ENCODE results near the gene PAX8.

PAX8 gene

DNA sequence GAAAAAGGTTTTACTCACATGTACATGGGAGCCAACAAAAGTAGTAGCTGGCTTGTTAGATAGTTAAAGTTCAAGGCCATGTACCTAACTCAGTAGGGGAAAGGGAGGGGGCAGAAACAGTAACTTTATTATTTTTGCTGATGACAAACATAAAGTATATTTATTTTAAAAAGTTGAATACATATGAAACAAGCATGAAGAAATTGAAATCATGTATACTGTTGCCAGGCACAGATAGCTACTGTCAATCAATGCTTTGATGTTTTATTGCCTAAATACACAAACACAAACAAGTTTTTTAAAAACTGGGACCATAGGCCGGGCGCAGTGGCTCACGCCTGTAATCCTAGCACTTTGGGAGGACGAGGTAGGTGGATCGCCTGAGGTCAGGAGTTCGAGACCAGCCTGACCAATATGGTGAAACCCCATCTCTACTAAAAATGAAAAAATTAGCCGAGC lies 112.5 kb downstream of the PAX8 start:
- DNase-seq (ENCODE audit: low read depth) = no peak
- TF ChIP-seq, protein P1, sequence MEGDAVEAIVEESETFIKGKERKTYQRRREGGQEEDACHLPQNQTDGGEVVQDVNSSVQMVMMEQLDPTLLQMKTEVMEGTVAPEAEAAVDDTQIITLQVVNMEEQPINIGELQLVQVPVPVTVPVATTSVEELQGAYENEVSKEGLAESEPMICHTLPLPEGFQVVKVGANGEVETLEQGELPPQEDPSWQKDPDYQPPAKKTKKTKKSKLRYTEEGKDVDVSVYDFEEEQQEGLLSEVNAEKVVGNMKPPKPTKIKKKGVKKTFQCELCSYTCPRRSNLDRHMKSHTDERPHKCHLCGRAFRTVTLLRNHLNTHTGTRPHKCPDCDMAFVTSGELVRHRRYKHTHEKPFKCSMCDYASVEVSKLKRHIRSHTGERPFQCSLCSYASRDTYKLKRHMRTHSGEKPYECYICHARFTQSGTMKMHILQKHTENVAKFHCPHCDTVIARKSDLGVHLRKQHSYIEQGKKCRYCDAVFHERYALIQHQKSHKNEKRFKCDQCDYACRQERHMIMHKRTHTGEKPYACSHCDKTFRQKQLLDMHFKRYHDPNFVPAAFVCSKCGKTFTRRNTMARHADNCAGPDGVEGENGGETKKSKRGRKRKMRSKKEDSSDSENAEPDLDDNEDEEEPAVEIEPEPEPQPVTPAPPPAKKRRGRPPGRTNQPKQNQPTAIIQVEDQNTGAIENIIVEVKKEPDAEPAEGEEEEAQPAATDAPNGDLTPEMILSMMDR (IDR thresholded peaks at IDR 0.05; ENCODE audit: control insufficient read depth, extremely low read depth, insufficient read depth) = no peak
- no peak overlapping the region for H3K4me3 ChIP-seq (ENCODE audit: low read depth, low read length)

Data from LNCaP clone FGC (cell line).